Measurements from ENCODE around the gene ALS2CL. TPM values are rescaled to one million over a fixed set of nuclear protein-coding genes. Genes with fewer than 3 reads are reported as not detected.
"Not testable (repeated sequence)": the region's sequence is repeated elsewhere in the genome, so short reads cannot be mapped to it uniquely, and the experiment has no call there.

Gene ALS2CL, protein sequence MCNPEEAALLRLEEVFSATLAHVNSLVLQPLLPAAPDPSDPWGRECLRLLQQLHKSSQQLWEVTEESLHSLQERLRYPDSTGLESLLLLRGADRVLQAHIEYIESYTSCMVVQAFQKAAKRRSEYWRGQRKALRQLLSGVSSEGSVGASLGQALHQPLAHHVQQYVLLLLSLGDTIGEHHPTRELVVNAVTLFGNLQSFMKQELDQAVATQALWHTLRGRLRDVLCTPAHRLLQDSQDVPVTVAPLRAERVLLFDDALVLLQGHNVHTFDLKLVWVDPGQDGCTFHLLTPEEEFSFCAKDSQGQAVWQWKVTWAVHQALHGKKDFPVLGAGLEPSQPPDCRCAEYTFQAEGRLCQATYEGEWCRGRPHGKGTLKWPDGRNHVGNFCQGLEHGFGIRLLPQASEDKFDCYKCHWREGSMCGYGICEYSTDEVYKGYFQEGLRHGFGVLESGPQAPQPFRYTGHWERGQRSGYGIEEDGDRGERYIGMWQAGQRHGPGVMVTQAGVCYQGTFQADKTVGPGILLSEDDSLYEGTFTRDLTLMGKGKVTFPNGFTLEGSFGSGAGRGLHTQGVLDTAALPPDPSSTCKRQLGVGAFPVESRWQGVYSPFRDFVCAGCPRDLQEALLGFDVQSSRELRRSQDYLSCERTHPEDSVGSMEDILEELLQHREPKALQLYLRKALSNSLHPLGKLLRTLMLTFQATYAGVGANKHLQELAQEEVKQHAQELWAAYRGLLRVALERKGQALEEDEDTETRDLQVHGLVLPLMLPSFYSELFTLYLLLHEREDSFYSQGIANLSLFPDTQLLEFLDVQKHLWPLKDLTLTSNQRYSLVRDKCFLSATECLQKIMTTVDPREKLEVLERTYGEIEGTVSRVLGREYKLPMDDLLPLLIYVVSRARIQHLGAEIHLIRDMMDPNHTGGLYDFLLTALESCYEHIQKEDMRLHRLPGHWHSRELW
- 3.9 and 4.2 TPM in 2 replicates for total RNA-seq (2014; rRNA removed; shearing (Covaris generic))
- polyA plus RNA-seq (2015; cell fraction: cytosol; rRNA removed), result 2.4 and 3.4 TPM in 2 replicates
- polyA plus RNA-seq (2015; cell fraction: nucleus; rRNA removed), result 47.2 and 49.7 TPM in 2 replicates

GRCh38 chr3:46693038-46693891, at the start of gene ALS2CL:
Gene ALS2CL (minus strand): TSS chr3:46693679. CDS start chr3:46689440, 4,239 bp downstream.
- peak; percentile 36 for DNase-seq (ENCODE audit: low read depth)

DNA sequence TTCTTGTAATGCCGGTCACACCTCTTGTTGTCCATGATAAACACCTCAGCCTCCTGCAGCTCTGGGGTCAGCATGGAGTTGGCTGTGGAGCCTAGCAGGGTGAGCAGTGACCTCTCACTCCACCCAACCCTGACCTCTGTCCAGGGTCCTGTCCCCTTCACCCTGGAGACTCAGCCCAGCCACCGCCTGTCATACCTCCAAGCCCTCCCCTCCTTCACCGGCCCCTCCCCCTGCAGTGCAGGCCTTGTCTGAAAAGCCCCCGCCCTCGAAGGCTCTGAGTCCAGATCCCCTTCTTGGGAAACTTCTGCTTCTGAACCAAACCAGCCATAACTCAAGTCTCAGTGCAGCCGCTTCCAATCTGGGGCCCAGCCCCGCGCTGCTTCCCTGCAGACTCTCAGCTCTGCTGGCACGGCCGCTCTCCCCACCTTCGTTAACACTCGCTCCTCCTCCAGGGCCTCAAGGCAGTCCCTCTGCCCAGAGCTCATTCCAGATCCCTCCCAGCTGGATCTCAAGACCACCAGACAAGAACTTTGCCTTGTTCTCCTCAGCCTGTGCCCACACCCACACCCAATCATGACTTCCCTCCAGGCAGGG, 49.6 kb upstream of the ALS2CL start:
- DNase-seq (ENCODE audit: low read depth), result no peak

DNA sequence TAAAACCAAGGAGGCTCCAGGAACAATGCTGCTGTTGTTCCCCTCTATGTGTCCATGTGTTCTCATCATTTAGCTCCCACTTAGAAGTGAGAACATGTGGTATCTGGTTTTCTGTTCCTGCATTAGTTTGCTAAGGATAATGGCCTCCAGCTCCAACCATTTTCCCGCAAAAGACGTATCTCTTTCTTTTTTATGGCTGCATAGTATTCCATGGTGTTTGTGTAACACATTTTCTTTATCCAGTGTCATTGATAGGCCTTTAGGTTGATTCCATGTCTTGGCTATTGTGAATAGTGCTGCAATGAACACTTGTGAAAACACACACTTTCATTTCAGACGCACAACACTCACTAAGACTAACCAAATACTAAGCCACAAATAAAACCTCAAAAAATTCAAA, 46.1 kb upstream of the ALS2CL start:
- DNase-seq (ENCODE audit: low read depth), result not testable (repeated sequence)

DNA sequence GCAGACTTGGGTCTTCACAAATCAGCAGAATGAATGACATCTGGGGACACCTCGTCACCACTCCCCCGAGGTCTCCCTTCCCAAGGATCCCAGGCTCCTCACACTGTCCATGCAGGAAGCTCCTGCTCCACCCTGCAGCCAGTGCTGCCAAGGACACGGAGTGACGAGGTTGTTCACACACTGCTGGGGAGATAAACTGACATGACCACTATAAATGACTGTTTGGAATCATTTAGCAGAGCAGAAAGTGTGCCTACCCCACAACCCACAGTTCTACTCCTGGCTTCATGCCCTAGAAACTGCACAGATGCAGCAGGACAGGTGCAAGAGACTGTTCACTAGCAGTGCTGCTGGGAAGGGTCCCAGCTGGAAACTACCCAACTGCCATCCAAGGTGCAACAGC, 43.9 kb upstream of the ALS2CL start:
- no peak for DNase-seq (ENCODE audit: low read depth)

GRCh38 chr3:46736006-46736872, 42.8 kb upstream of the ALS2CL start:
- DNase-seq (ENCODE audit: low read depth), result no peak

- DNase-seq (ENCODE audit: low read depth), result no peak
These were observed 41.3 kb upstream of the ALS2CL start for GRCh38 chr3:46734773-46735172.

GRCh38 chr3:46733026-46733800, 39.7 kb upstream of the ALS2CL start:
- DNase-seq (ENCODE audit: low read depth), result peak; percentile 52

- no peak for DNase-seq (ENCODE audit: low read depth)
These were observed 38.3 kb upstream of the ALS2CL start for GRCh38 chr3:46731795-46732194.

- DNase-seq (ENCODE audit: low read depth), result no peak
These were observed 37.3 kb upstream of the ALS2CL start for GRCh38 chr3:46730819-46731218.

DNA sequence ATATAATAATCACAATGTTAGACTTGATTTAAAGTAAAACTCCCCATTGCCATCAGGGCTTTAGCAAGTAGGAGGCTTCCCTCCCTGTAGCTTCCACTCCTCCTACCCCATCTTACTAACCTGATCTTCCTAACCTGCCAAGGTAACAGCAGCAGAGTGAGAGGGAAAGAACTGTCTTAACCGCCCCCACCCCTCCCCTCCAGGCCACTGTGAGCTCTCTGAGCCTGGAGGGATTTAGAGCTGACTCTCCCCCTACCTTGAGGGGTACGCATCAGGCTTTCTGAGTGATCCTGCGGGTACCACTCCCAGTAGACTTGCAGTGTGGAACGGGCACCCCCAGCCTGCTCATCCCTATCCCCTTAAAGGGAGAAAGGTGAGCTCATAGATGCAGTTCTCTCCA, 35.6 kb upstream of the ALS2CL start:
- DNase-seq (ENCODE audit: low read depth), result no peak

- no peak for DNase-seq (ENCODE audit: low read depth)
These were observed 32.3 kb upstream of the ALS2CL start for GRCh38 chr3:46725621-46726314.

DNA sequence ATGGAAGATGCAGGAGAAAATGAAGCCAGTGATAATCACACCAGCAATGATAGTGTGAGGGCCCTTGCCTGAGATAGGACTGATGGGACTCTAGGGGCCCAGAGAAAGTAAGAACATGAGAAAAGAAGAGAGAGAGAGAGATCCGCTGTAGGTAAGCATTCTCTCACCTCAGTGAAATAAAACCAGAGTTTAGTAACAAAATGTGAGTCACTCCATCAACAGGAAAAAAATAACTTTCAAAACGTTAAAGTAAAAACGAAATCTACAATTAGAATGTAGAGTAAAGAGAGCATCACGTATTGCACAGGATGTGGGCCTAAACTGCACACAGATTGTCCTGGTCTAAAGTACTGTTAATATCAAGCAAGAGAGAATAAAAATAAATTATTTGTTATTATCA, 30.9 kb upstream of the ALS2CL start:
- DNase-seq (ENCODE audit: low read depth), result no peak

DNA sequence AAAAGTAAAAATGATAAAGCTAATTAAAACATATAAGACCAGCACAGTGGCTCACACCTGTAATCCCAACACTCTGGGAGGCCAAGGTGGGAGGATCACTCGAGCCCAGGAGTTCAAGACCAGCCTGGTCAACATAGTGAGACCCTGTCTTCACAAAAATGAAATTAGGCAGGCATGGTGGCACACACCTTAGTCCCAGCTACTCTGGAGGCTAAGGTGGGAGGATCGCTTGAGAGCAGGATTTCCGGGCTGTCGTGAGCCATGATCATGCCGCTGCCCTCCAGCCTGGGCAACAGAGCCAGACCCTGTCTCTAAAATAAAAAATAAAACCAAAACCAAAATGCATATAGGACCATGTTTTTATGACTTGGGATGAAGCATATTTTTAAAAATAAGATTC, 29.0 kb upstream of the ALS2CL start:
- no peak for DNase-seq (ENCODE audit: low read depth)

GRCh38 chr3:46721009-46721408, 27.5 kb upstream of the ALS2CL start:
- DNase-seq (ENCODE audit: low read depth), result no peak

DNA sequence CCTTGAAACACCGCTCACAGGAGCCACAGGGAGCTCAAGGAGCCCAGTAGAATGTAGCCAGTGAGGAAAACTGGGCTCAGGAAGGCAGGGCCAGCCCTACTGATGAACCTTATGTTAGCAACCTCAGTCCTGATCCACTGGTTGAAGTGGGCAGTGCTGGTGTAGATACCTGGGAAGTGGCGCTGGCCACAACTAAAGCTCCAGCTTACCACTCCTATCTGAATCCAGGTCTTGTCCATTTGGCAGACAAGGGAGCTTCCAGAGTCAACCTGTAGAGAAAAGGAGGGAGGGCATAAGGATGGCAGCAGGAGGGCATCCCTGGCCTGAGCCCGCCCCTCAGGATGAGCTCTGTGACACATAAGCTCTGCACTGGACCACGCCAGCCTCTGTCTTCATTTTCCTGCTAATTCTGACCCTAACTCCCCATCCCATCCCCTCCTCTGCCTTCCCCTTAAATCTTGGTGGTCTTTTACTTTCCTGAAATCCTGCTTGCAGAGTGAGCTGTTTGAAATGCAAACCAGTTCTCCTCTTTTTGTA, 26.3 kb upstream of the ALS2CL start:
- no peak for DNase-seq (ENCODE audit: low read depth)

- DNase-seq (ENCODE audit: low read depth), result no peak
These were observed 25.6 kb upstream of the ALS2CL start for GRCh38 chr3:46719044-46719565.

DNA sequence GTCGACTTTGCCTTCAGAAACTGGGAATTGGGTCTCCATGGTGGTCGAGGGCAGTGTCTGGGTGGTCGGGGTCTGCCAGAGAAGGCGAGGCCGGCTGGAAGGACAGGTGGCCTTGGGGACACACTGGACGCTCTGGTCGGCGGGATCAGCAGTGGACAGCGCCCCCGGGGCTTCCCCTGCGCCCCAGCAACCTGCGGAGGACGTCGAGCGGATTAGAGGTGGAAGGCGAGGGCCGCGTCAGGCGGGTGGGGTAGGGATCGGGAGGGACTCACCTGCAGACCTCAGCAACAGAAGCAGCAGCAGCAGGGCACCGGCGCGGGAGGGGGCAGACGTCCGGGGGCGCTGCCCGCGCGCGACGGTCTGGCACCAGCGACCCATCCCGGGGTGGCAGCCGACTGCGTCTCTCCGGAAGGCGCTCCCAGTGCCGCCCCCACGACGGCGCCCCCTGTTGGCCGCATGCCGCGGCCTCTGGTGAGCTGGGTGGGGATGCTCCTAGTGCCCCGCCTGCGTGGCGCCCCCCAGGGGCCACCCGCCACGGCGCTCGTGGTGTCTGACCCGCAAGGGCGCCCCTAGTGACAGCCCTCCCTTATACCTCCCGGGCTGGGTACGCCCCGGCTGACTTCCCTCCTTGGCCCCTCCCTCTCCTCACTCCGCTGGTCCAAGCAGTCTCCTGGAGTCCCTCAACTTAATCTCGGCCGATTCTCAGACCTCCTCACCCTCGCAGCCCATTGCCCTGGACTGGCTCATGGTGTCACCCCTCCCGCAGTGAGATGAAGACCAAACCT, 24.2 kb upstream of the ALS2CL start, which contains the start of gene PRSS50:
Gene PRSS50, minus strand, starts transcription at position 423 of the 785 bp plus-strand sequence. Its CDS starts 45 bp downstream, at position 378.
- DNase-seq (ENCODE audit: low read depth), result no peak

All from HT1080 (cell line).